Epithelial cell of proximal tubule (primary cell): ENCODE results near the gene NCKAP5. TPM values are rescaled to one million over a fixed set of nuclear protein-coding genes. Genes with fewer than 3 reads are reported as not detected.

Experiments used
- DNase-seq: peaks from one replicate; pipeline ENCODE4 v3.0.0-alpha.2; 2011; ENCODE audit warnings: low read depth
- H3K4me3 ChIP-seq: 2 replicates; pipeline ENCODE4 v1.5.1; 2011; ENCODE audit warnings: low read depth, mild to moderate bottlenecking, low read length
- total RNA-seq: library from RNA; depleted of rRNA; stranded (reverse); fragments of >200 nt; gene quantifications from 2 replicates; pipeline ENCODE4 v1.2.3, GENCODE V29; 2015
- TF ChIP-seq, protein P1 (sequence below): conservative IDR thresholded peaks from 2 replicates; pipeline ENCODE4 v1.5.1; 2012; ENCODE audit warnings: low read depth, mild to moderate bottlenecking, low read length

NCKAP5 gene
- total RNA-seq, 1 donor from 2014 or later = 0.69 TPM

DNA sequence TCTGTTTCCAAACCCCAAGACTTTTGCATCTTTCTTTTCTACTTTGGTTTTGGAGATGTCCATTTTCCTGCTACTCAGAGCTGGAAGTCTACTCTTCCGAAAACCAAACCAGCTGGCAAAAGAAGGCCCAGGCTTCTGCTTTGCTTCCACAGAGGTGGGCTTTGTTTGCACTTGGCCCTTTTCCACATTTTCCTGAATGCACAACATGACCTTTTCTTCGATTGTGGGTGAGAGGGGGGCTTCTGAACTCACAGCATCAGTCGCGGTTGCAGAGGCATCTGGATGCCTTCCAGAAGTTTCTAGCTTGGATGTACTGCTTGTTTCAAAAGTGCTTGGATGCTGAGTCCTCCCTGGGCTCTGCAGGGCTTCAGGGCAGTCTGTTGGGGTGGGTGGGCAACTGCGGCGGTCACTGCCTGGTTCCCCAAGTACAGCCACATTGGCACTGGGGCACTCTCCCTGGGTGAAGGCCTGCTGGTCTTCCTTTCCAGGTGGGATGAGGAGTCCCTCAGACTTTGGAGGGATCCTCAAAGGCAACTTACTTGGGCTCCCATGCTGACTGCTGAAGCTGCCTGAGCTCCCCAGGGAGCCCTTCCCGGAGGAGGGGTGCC is 786.0 kb downstream of the NCKAP5 start:
- TF ChIP-seq, protein P1, sequence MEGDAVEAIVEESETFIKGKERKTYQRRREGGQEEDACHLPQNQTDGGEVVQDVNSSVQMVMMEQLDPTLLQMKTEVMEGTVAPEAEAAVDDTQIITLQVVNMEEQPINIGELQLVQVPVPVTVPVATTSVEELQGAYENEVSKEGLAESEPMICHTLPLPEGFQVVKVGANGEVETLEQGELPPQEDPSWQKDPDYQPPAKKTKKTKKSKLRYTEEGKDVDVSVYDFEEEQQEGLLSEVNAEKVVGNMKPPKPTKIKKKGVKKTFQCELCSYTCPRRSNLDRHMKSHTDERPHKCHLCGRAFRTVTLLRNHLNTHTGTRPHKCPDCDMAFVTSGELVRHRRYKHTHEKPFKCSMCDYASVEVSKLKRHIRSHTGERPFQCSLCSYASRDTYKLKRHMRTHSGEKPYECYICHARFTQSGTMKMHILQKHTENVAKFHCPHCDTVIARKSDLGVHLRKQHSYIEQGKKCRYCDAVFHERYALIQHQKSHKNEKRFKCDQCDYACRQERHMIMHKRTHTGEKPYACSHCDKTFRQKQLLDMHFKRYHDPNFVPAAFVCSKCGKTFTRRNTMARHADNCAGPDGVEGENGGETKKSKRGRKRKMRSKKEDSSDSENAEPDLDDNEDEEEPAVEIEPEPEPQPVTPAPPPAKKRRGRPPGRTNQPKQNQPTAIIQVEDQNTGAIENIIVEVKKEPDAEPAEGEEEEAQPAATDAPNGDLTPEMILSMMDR = no peak
- no peak for DNase-seq
- no peak overlapping the region for H3K4me3 ChIP-seq

DNA sequence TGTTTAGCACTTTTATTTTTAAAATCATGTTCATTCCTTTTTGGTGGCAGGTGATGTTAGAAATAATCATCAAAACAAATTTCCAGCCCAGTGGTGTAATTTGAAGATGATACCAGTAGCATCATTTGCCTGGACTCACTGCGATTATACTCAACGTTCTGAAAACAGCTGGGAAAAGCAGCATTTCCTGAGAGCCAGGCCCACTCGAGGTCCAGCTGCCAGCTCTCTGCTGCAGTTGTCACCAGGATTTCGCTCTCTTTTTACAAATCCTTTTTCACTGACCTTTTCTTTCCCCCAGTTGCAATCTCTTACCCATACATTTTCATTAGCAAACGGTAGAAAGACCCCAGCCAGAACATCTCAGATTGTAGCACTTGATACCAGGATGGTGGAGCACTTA is 787.6 kb downstream of the NCKAP5 start:
- TF ChIP-seq, protein P1 = no peak
- H3K4me3 ChIP-seq = no peak overlapping the region
- no peak for DNase-seq

DNA sequence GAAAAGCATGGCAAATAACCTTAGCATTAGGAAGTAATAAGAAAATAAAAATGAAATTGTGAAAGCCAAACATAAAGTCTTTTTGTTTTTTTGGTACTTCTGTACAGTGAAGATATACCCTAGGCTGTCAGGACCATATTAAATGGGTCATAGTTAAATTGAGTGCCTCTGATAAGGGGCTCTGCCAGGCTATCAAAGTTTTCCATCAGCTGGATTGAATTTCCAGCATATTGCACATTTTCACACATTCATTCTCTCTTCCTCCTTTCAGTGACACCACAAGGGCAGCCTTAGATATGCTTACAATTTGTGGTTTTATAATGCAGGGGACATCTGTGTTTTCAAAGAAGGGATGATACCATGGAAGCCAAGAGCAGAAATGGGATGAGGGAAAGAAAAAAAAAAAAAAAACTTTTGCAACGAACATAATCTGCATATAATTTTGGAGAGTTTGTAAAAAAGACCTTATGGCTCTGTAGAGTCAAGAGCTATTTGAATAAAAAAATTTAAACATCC is 789.0 kb downstream of the NCKAP5 start:
- no peak overlapping the region for H3K4me3 ChIP-seq
- DNase-seq = no peak
- TF ChIP-seq, protein P1 = no peak

DNA sequence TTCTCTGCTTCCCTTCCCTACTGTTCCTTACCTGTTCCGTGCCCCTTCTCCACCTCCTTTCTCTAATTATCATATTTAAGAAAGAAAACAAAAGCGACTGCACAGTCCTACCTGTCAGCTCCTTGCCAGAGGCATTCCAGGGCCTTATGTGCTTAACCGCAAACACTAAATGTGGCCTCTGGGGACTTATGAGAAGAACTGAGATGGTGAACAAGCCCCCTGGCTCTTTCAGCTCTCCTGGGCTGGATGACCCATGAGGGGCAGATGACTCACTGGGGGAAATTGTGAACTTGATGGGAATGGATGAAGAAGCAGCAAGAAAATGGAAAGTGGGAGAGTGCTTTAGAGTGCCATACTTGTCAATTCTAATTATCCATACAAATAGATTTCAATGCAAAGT is 792.0 kb downstream of the NCKAP5 start:
- no peak overlapping the region for H3K4me3 ChIP-seq
- DNase-seq = no peak
- TF ChIP-seq, protein P1 = no peak

DNA sequence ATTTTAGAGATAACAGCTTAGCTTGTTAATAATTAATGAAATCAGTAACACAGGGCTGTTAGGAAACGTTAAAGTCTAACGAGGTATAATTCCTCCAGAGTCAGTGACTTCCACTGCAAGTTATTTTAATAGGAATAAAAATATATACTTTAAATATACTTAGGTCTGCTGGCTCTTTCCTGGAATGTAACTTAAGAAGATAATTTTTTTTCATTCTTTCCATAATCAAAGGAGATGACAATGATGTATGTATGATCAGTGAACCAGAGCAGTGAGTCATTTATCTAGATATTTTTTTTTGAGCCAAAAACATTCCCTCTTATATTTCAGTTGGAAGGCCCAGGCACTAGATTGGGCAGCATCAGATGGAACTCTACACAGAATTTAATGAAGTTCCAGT is 794.1 kb downstream of the NCKAP5 start:
- TF ChIP-seq, protein P1 = no peak
- H3K4me3 ChIP-seq = no peak overlapping the region
- DNase-seq = no peak

DNA sequence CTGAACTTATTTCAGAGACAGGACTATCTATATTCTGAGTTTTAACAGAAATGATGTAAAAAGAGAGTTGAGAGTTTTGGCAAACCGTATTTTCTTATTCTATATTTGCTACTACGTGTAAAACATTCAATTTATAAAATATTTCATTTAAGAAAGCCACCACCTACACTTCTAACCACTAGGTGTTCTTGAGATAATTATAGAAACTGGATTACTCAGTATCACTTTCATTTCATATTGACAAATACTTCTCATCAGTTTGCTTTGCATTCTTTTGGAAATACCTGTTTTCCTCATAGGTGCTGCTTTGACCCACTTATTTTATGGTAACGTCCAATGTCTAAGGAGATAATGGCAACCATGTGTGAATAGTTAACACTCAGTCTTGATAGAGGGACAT is 794.9 kb downstream of the NCKAP5 start:
- DNase-seq = no peak
- TF ChIP-seq, protein P1 = no peak
- H3K4me3 ChIP-seq = no peak overlapping the region

DNA sequence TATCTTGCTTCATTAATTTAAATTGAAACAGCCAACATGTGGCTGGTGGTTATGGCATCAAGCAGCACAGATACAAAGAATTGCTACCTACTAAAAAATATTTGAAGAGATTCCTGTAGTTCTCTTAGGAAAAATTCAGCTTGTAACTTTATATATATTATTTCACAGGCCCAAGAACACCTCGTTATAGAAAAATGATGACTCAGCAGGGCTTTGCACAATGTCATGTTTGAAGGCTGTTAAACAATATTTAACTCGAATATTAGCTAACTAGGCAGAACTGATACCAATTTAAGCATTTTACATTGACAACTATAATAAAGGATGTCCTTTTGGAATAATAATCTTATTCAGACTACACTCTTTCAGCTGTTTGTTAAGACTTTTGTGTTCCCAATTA is 795.9 kb downstream of the NCKAP5 start:
- H3K4me3 ChIP-seq = no peak overlapping the region
- DNase-seq = no peak
- TF ChIP-seq, protein P1 = no peak
